IMR-90 (cell line): ENCODE results near the gene ARPC2. TPM values are rescaled to one million over a fixed set of nuclear protein-coding genes. Genes with fewer than 3 reads are reported as not detected.

ENCODE experiments used
- ATAC-seq: fragments of 200-7000 bp; cut with Tn5 transposase; 2 replicates; pipeline ENCODE4 v1.9.1; 2020; ENCODE audit warnings: low read depth, mild to moderate bottlenecking, moderate library complexity
- BruUV-seq: library from RNA; stranded (reverse); fragments of 400-500 nt; replicated peaks from 2 replicates; lab custom pipeline; 2021; lab: Mats Ljungman, UMichigan
- CTCF ChIA-PET: fragments of 300-600 bp; formaldehyde crosslinking; extraction: SDS; loops from one replicate; lab custom pipeline; 2021; ENCODE audit warnings: antibody characterized with exemption; lab: Yijun Ruan, JAX
- POLR2A ChIA-PET: fragments of 300-600 bp; sonication (Branson Sonifier 250); formaldehyde crosslinking; loops from one replicate; lab custom pipeline; 2022; ENCODE audit warnings: antibody characterized with exemption; ENCODE audit not compliant: unreplicated experiment; lab: Charles Lee
- DNase-seq: peaks from one replicate; pipeline ENCODE4 v3.0.0; 2013
- H2AFZ ChIP-seq: replicated peaks from 2 replicates; pipeline ENCODE3; 2013; ENCODE audit warnings: low read length, mild to moderate bottlenecking; ENCODE audit not compliant: poor library complexity
- H2AK5ac ChIP-seq: 2 replicates; pipeline ENCODE4 v1.6.1; 2013; ENCODE audit warnings: low read depth, low read length, inconsistent platforms
- H2AK9ac ChIP-seq: replicated peaks from 2 replicates; pipeline ENCODE3; 2013; ENCODE audit warnings: mild to moderate bottlenecking, low read depth, low read length, moderate library complexity; ENCODE audit not compliant: poor library complexity
- H2BK120ac ChIP-seq: 2 replicates; pipeline ENCODE4 v1.6.1; 2013; ENCODE audit warnings: low read depth, low read length, inconsistent platforms
- H2BK15ac ChIP-seq: 3 replicates; pipeline ENCODE4 v1.6.1; 2013; ENCODE audit warnings: low read depth, low read length, inconsistent platforms
- H2BK20ac ChIP-seq: 2 replicates; pipeline ENCODE4 v1.6.1; 2013; ENCODE audit warnings: low read depth, mild to moderate bottlenecking, inconsistent platforms, low read length, moderate library complexity
- H2BK5ac ChIP-seq: 2 replicates; pipeline ENCODE4 v1.6.1; 2013; ENCODE audit warnings: mild to moderate bottlenecking, low read depth, low read length, inconsistent platforms; ENCODE audit not compliant: poor library complexity, severe bottlenecking
- H3K14ac ChIP-seq: replicated peaks from 2 replicates; pipeline ENCODE4 v1.6.1; 2013; ENCODE audit warnings: low read depth, low read length, inconsistent platforms
- H3K18ac ChIP-seq: 2 replicates; pipeline ENCODE4 v1.6.1; 2013; ENCODE audit warnings: low read depth, low read length, control low read depth
- H3K23ac ChIP-seq: 2 replicates; pipeline ENCODE4 v1.6.1; 2013; ENCODE audit warnings: low read depth, low read length, inconsistent platforms
- H3K27ac ChIP-seq: 2 replicates; pipeline ENCODE4 v1.5.1; 2013; ENCODE audit warnings: mild to moderate bottlenecking, control low read depth, low read length; ENCODE audit not compliant: insufficient read depth
- H3K27me3 ChIP-seq: 2 replicates; pipeline ENCODE4 v1.6.1; 2013; ENCODE audit warnings: low read length; ENCODE audit not compliant: control insufficient read depth, insufficient read depth
- H3K36me3 ChIP-seq: 2 replicates; pipeline ENCODE4 v1.6.1; 2013; ENCODE audit warnings: low read length, mixed read lengths; ENCODE audit not compliant: control insufficient read depth, insufficient read depth
- H3K4ac ChIP-seq: 2 replicates; pipeline ENCODE4 v1.6.1; 2013; ENCODE audit warnings: low read depth, low read length, inconsistent platforms
- H3K4me1 ChIP-seq: 2 replicates; pipeline ENCODE4 v1.6.1; 2013; ENCODE audit warnings: low read length, mixed read lengths; ENCODE audit not compliant: control insufficient read depth, insufficient read depth
- H3K4me2 ChIP-seq: 2 replicates; pipeline ENCODE4 v1.6.1; 2013; ENCODE audit warnings: low read depth, mild to moderate bottlenecking, control low read depth, low read length, moderate library complexity
- H3K4me3 ChIP-seq: 2 replicates; pipeline ENCODE4 v1.5.1; 2013; ENCODE audit warnings: low read depth, mild to moderate bottlenecking, control low read depth, low read length, moderate library complexity; ENCODE audit not compliant: insufficient read depth
- H3K56ac ChIP-seq: 2 replicates; pipeline ENCODE4 v1.6.1; 2013; ENCODE audit warnings: low read length, inconsistent platforms; ENCODE audit not compliant: insufficient read depth; ENCODE audit errors: extremely low read depth
- H3K79me1 ChIP-seq, 2 experiments: 2 replicates each; pipeline ENCODE4 v1.6.1; 2013; ENCODE audit warnings: low read length in 2 of 2, inconsistent platforms in 1 of 2, low read depth in 1 of 2
- H3K9ac ChIP-seq: 2 replicates; pipeline ENCODE4 v1.6.1; 2013; ENCODE audit warnings: low read depth, low read length, control low read depth
- H3K9me1 ChIP-seq: 2 replicates; pipeline ENCODE4 v1.6.1; 2013; ENCODE audit warnings: low read length, inconsistent platforms; ENCODE audit not compliant: insufficient read depth
- H3K9me3 ChIP-seq: 2 replicates; pipeline ENCODE4 v1.6.1; 2013; ENCODE audit warnings: low read length; ENCODE audit not compliant: control insufficient read depth, insufficient read depth
- H4K20me1 ChIP-seq: 2 replicates; pipeline ENCODE4 v1.6.1; 2013; ENCODE audit warnings: low read length, inconsistent platforms; ENCODE audit not compliant: insufficient read depth
- H4K5ac ChIP-seq: 2 replicates; pipeline ENCODE4 v1.6.1; 2013; ENCODE audit warnings: mild to moderate bottlenecking, low read depth, low read length, control low read depth
- H4K8ac ChIP-seq, 2 experiments: 2 replicates each; pipeline ENCODE4 v1.6.1; 2013; ENCODE audit warnings: low read depth in 2 of 2, low read length in 2 of 2, control low read depth in 1 of 2, inconsistent platforms in 1 of 2
- H4K91ac ChIP-seq: 2 replicates; pipeline ENCODE4 v1.6.1; 2013; ENCODE audit warnings: low read depth, low read length, inconsistent platforms; ENCODE audit not compliant: insufficient read depth
- BHLHE40 ChIP-seq: fragments of 150-350 bp; IDR thresholded peaks from 2 replicates; pipeline ENCODE4 v1.6.1; 2016; ENCODE audit warnings: mild to moderate bottlenecking, low read depth, low read length
- CEBPB ChIP-seq: IDR thresholded peaks from 2 replicates; pipeline ENCODE4 v1.6.1; 2012; ENCODE audit warnings: low read depth, low read length, improper control_type of control experiment
- CHD1 ChIP-seq: IDR thresholded peaks from 2 replicates; pipeline ENCODE4 v1.6.1; 2012; ENCODE audit warnings: low read depth, low read length, improper control_type of control experiment
- FOS ChIP-seq: fragments of 150-350 bp; IDR thresholded peaks from 2 replicates; pipeline ENCODE4 v1.6.1; 2016; ENCODE audit warnings: low read depth, low read length
- MAFK ChIP-seq: IDR thresholded peaks from 2 replicates; pipeline ENCODE4 v1.6.1; 2012; ENCODE audit warnings: low read depth, low read length, improper control_type of control experiment
- MAZ ChIP-seq: IDR thresholded peaks from 2 replicates; pipeline ENCODE4 v1.6.1; 2012; ENCODE audit warnings: low read depth, mild to moderate bottlenecking, low read length, improper control_type of control experiment, moderate library complexity, borderline replicate concordance
- MXI1 ChIP-seq: IDR thresholded peaks from 2 replicates; pipeline ENCODE4 v1.6.1; 2012; ENCODE audit warnings: low read depth, mild to moderate bottlenecking, low read length, moderate library complexity, borderline replicate concordance
- NFE2L2 ChIP-seq: fragments of 150-350 bp; IDR thresholded peaks from 2 replicates; pipeline ENCODE4 v1.6.1; 2016; ENCODE audit warnings: low read depth, mild to moderate bottlenecking, low read length
- RAD21 ChIP-seq: IDR thresholded peaks from 2 replicates; pipeline ENCODE4 v1.6.1; 2012; ENCODE audit warnings: low read length, improper control_type of control experiment
- RCOR1 ChIP-seq: IDR thresholded peaks from 2 replicates; pipeline ENCODE4 v1.6.1; 2012; ENCODE audit warnings: mild to moderate bottlenecking, low read length, improper control_type of control experiment; ENCODE audit not compliant: insufficient replicate concordance
- SMC3 ChIP-seq: fragments of 150-350 bp; IDR thresholded peaks from 2 replicates; pipeline ENCODE4 v1.6.1; 2016; ENCODE audit warnings: low read depth, mild to moderate bottlenecking, antibody characterized with exemption, low read length, moderate library complexity
- WGBS, 2 experiments: methylation state at CpG; one replicate each; pipeline versions ENCODE4 v1.1.5 to v1.1.7; 2013; ENCODE audit warnings: missing lambda C conversion rate in 2 of 2; ENCODE audit not compliant: insufficient read length in 1 of 2; ENCODE audit errors: extremely low coverage in 2 of 2; 5-methylcytosine and 5-hydroxymethylcytosine counted together
- dilution Hi-C: fragments of 300-500 bp; cut with HindIII; formaldehyde crosslinking; loops from one replicate; pipeline ENCODE4 v1.14.3; 2018; ENCODE audit warnings: low sequenced_read_pairs; ENCODE audit not compliant: unreplicated experiment
- in situ Hi-C: fragments of 300-500 bp; cut with MboI; formaldehyde crosslinking; loops from 3 replicates; pipeline ENCODE4 v1.14.3; 2019; ENCODE audit warnings: low sequenced_read_pairs, inconsistent platforms, mixed read lengths
- intact Hi-C: fragments of 100-400 bp; cut with micrococcal nuclease; formaldehyde crosslinking; loops from 2 replicates; pipeline ENCODE4 v1.10.0; 2022
- polyA plus RNA-seq, 3 experiments: library from polyadenylated mRNA; depleted of rRNA; stranded (reverse); fragments of >200 nt; gene quantifications; 2 replicates each; pipeline ENCODE4 v1.2.3, GENCODE V29; 2012; ENCODE audit warnings: low replicate concordance in 1 of 3
- total RNA-seq: library from RNA; depleted of rRNA; stranded (reverse); fragments of >200 nt; gene quantifications from 2 replicates; pipeline ENCODE4 v1.2.3, GENCODE V29; 2012
- TF ChIP-seq, protein P1 (sequence below): fragments of 150-350 bp; IDR thresholded peaks from 2 replicates; pipeline ENCODE4 v1.6.1; 2016; ENCODE audit warnings: low read depth, mild to moderate bottlenecking, low read length, moderate library complexity, borderline replicate concordance
- TF ChIP-seq, protein P2 (sequence below): fragments of 150-350 bp; IDR thresholded peaks from 2 replicates; pipeline ENCODE4 v1.6.1; 2017; ENCODE audit warnings: mild to moderate bottlenecking, antibody characterized with exemption, low read length, low read depth
- TF ChIP-seq, protein P3 (sequence below): conservative IDR thresholded peaks from 2 replicates; pipeline ENCODE4 v1.5.1; 2012; ENCODE audit warnings: mild to moderate bottlenecking, low read depth, low read length, improper control_type of control experiment

The ARPC2 gene
- total and polyA plus RNA-seq, 2 of the 4 experiments (the other 2 are of a cell fraction) = 561 to 635 TPM

DNA sequence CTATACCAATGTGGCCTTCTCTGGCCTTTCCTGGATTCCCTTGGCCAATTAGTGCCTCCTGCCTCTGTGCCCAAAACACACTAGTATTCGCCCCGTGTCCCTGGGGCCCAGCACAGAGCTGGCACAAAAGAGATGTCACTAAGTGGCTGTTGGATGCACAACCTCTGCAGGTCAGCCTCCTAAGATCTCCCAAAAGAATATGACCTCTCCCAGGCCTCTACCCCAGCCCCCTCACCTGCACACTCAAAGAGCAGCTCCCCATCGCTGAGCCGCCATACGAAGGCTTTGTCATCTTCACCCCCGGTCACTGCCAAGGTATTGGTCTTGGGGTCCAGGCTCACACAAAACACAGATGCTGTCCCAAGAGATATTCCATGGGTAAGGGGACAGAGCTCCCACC lies 50.3 kb downstream of the ARPC2 start:
- intact Hi-C loops (no loop called here), dilution Hi-C loops (no loop called here), in situ Hi-C loops (no loop called here)
- H3K36me3 ChIP-seq = peaks cover 41% of the 10 kb centered on the region
- H4K20me1 ChIP-seq = peaks cover 9% of the 10 kb centered on the region; the same call in 1 of the 2 replicates
- TF ChIP-seq CHD1 (no peak), CEBPB (no peak), NFE2L2 (no peak), MAFK (no peak), RAD21 (no peak), FOS (no peak), MAZ (no peak), SMC3 (no peak), BHLHE40 (no peak), MXI1 (no peak), RCOR1 (no peak)
- TF ChIP-seq, protein P1, sequence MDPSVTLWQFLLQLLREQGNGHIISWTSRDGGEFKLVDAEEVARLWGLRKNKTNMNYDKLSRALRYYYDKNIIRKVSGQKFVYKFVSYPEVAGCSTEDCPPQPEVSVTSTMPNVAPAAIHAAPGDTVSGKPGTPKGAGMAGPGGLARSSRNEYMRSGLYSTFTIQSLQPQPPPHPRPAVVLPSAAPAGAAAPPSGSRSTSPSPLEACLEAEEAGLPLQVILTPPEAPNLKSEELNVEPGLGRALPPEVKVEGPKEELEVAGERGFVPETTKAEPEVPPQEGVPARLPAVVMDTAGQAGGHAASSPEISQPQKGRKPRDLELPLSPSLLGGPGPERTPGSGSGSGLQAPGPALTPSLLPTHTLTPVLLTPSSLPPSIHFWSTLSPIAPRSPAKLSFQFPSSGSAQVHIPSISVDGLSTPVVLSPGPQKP = no peak
- TF ChIP-seq, protein P2, sequence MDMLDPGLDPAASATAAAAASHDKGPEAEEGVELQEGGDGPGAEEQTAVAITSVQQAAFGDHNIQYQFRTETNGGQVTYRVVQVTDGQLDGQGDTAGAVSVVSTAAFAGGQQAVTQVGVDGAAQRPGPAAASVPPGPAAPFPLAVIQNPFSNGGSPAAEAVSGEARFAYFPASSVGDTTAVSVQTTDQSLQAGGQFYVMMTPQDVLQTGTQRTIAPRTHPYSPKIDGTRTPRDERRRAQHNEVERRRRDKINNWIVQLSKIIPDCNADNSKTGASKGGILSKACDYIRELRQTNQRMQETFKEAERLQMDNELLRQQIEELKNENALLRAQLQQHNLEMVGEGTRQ = no peak
- TF ChIP-seq, protein P3, sequence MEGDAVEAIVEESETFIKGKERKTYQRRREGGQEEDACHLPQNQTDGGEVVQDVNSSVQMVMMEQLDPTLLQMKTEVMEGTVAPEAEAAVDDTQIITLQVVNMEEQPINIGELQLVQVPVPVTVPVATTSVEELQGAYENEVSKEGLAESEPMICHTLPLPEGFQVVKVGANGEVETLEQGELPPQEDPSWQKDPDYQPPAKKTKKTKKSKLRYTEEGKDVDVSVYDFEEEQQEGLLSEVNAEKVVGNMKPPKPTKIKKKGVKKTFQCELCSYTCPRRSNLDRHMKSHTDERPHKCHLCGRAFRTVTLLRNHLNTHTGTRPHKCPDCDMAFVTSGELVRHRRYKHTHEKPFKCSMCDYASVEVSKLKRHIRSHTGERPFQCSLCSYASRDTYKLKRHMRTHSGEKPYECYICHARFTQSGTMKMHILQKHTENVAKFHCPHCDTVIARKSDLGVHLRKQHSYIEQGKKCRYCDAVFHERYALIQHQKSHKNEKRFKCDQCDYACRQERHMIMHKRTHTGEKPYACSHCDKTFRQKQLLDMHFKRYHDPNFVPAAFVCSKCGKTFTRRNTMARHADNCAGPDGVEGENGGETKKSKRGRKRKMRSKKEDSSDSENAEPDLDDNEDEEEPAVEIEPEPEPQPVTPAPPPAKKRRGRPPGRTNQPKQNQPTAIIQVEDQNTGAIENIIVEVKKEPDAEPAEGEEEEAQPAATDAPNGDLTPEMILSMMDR = no peak
- H3K9me3 ChIP-seq = no peaks in the 10 kb centered on the region
- H3K4me2 ChIP-seq = no peak overlapping the region
- H2AFZ ChIP-seq = no peak overlapping the region
- H3K9ac ChIP-seq = no peak overlapping the region
- CTCF ChIA-PET = no interaction called here
- H3K79me1 ChIP-seq = peaks cover 23 to 34% of the 10 kb centered on the region in 2 experiments
- ATAC-seq (no peak), DNase-seq (no peak)
- no peak overlapping the region for H4K91ac ChIP-seq
- H4K5ac ChIP-seq = no peak overlapping the region
- H3K9me1 ChIP-seq = 0 out of 2 replicates have a peak, but pooled peaks cover 3% of the 10 kb centered on the region
- no peak overlapping the region for H2BK20ac ChIP-seq
- no peak overlapping the region for H3K23ac ChIP-seq
- WGBS, 2 experiments = 100% methylated on average over 2 of the region's 6 CpGs; no CpG with 5 or more reads in 1 of the 2 experiments
- no peak overlapping the region for H2BK120ac ChIP-seq
- no peak overlapping the region for H3K18ac ChIP-seq
- H3K4ac ChIP-seq = no peak overlapping the region
- no peak overlapping the region for H4K8ac ChIP-seq
- H3K27ac ChIP-seq = no peak overlapping the region
- no peak overlapping the region for H2BK5ac ChIP-seq
- no peak overlapping the region for H2BK15ac ChIP-seq
- no peak overlapping the region for H3K14ac ChIP-seq
- H3K4me3 ChIP-seq = no peak overlapping the region
- H3K56ac ChIP-seq = no peak overlapping the region
- H2AK9ac ChIP-seq = no peak overlapping the region
- H3K4me1 ChIP-seq = peaks cover 6% of the 10 kb centered on the region
- no peak overlapping the region for H2AK5ac ChIP-seq
- POLR2A ChIA-PET = no interaction called here
- no peaks in the 10 kb centered on the region for H3K27me3 ChIP-seq
- no TSS peak for BruUV-seq
